Measurements from ENCODE around the gene FAM131C.
"Not testable (repeated sequence)": the region's sequence is repeated elsewhere in the genome, so short reads cannot be mapped to it uniquely, and the experiment has no call there.

The FAM131C gene

GRCh38 chr1:16061266-16061665 lies 12.2 kb downstream of the FAM131C start:
- no peak overlapping the region for H2BK15ac ChIP-seq (ENCODE audit: low read depth, poor library complexity, severe bottlenecking)
- H3K79me1 ChIP-seq (replicated peaks; ENCODE audit: low read length, poor library complexity, severe bottlenecking) = no peaks in the 10 kb centered on the region
- H3K14ac ChIP-seq (ENCODE audit: low read length in 2 of 2) = no peak overlapping the region
- H4K8ac ChIP-seq (ENCODE audit: low read length) = no peak overlapping the region
- H3K18ac ChIP-seq (ENCODE audit: low read depth in 1 of 2, low read length in 2 of 2) = no peak overlapping the region
- no peak overlapping the region for H3K4me2 ChIP-seq (ENCODE audit: low read length, poor library complexity, severe bottlenecking)
- no peak overlapping the region for H2AFZ ChIP-seq (ENCODE audit: low read depth, low read length)
- WGBS = 88% methylated on average over 3 of the region's 3 CpGs
- H2AK5ac ChIP-seq (ENCODE audit: low read length, severe bottlenecking) = no peak overlapping the region
- H2BK5ac ChIP-seq (ENCODE audit: low read depth, low read length, poor library complexity, severe bottlenecking) = no peak overlapping the region
- no peak for DNase-seq
- peaks cover 1% of the 10 kb centered on the region for H3K4me1 ChIP-seq (ENCODE audit: control insufficient read depth, insufficient read depth, low read depth, low read length)
- H3K9ac ChIP-seq (ENCODE audit: low read length) = no peak overlapping the region
- H3K4ac ChIP-seq (ENCODE audit: low read depth in 1 of 2, low read length in 2 of 2) = no peak overlapping the region
- peaks cover 19 to 47% of the 10 kb centered on the region in 2 experiments for H3K27me3 ChIP-seq (ENCODE audit: control insufficient read depth in 1 of 2, insufficient read depth in 1 of 2, low read length in 2 of 2)
- H2BK120ac ChIP-seq (ENCODE audit: low read depth, low read length) = no peak overlapping the region
- H3K27ac ChIP-seq (ENCODE audit: low read length, poor library complexity, severe bottlenecking) = no peak overlapping the region
- no peak overlapping the region for H4K91ac ChIP-seq (ENCODE audit: low read length)
- H3K9me3 ChIP-seq (ENCODE audit: control insufficient read depth, low read length) = no peaks in the 10 kb centered on the region
- no peak overlapping the region for H3K23ac ChIP-seq (ENCODE audit: low read length in 2 of 2)
- H3K36me3 ChIP-seq (ENCODE audit: control insufficient read depth in 1 of 2, insufficient read depth in 2 of 2, low read depth in 1 of 2, low read length in 2 of 2) = no peaks in the 10 kb centered on the region
- H2BK12ac ChIP-seq (ENCODE audit: low read length in 2 of 2) = no peak overlapping the region
- no peak overlapping the region for H3K4me3 ChIP-seq (ENCODE audit: insufficient read depth in 1 of 2, low read depth in 1 of 2, low read length in 2 of 2)

- H3K9ac ChIP-seq (ENCODE audit: low read length); H3K27ac ChIP-seq (ENCODE audit: low read length, poor library complexity, severe bottlenecking); H3K4me1 ChIP-seq (ENCODE audit: control insufficient read depth, insufficient read depth, low read depth, low read length); H2BK15ac ChIP-seq (ENCODE audit: low read depth, poor library complexity, severe bottlenecking); H3K79me1 ChIP-seq (replicated peaks; ENCODE audit: low read length, poor library complexity, severe bottlenecking); H3K23ac ChIP-seq (ENCODE audit: low read length in 2 of 2); H3K9me3 ChIP-seq (ENCODE audit: control insufficient read depth, low read length); H2BK120ac ChIP-seq (ENCODE audit: low read depth, low read length); H3K4me3 ChIP-seq (ENCODE audit: insufficient read depth in 1 of 2, low read depth in 1 of 2, low read length in 2 of 2); H3K36me3 ChIP-seq (ENCODE audit: control insufficient read depth in 1 of 2, insufficient read depth in 2 of 2, low read depth in 1 of 2, low read length in 2 of 2); H4K91ac ChIP-seq (ENCODE audit: low read length); DNase-seq; H2AFZ ChIP-seq (ENCODE audit: low read depth, low read length); H2BK12ac ChIP-seq (ENCODE audit: low read length in 2 of 2); H3K4me2 ChIP-seq (ENCODE audit: low read length, poor library complexity, severe bottlenecking); H3K14ac ChIP-seq (ENCODE audit: low read length in 2 of 2); H2AK5ac ChIP-seq (ENCODE audit: low read length, severe bottlenecking); H4K8ac ChIP-seq (ENCODE audit: low read length); H3K4ac ChIP-seq (ENCODE audit: low read depth in 1 of 2, low read length in 2 of 2); H3K18ac ChIP-seq (ENCODE audit: low read depth in 1 of 2, low read length in 2 of 2); H2BK5ac ChIP-seq (ENCODE audit: low read depth, low read length, poor library complexity, severe bottlenecking): not testable (repeated sequence)
- H3K27me3 ChIP-seq (ENCODE audit: control insufficient read depth in 1 of 2, insufficient read depth in 1 of 2, low read length in 2 of 2) = peaks cover 3 to 23% of the 10 kb centered on the region in 2 experiments
- 80% methylated on average over 14 of the region's 20 CpGs for WGBS
Measured at GRCh38 chr1:16058394-16059120, 14.9 kb downstream of the FAM131C start.

GRCh38 chr1:16057314-16057915 lies 16.0 kb downstream of the FAM131C start:
- not testable (repeated sequence) for H2AK5ac ChIP-seq (ENCODE audit: low read length, severe bottlenecking); H3K14ac ChIP-seq (ENCODE audit: low read length in 2 of 2); H3K36me3 ChIP-seq (ENCODE audit: control insufficient read depth in 1 of 2, insufficient read depth in 2 of 2, low read depth in 1 of 2, low read length in 2 of 2); H3K4ac ChIP-seq (ENCODE audit: low read depth in 1 of 2, low read length in 2 of 2); H3K23ac ChIP-seq (ENCODE audit: low read length in 2 of 2); H4K8ac ChIP-seq (ENCODE audit: low read length); H2AFZ ChIP-seq (ENCODE audit: low read depth, low read length); H3K4me3 ChIP-seq (ENCODE audit: insufficient read depth in 1 of 2, low read depth in 1 of 2, low read length in 2 of 2); H4K91ac ChIP-seq (ENCODE audit: low read length); H3K9ac ChIP-seq (ENCODE audit: low read length); H2BK5ac ChIP-seq (ENCODE audit: low read depth, low read length, poor library complexity, severe bottlenecking); DNase-seq; H3K18ac ChIP-seq (ENCODE audit: low read depth in 1 of 2, low read length in 2 of 2); H3K4me1 ChIP-seq (ENCODE audit: control insufficient read depth, insufficient read depth, low read depth, low read length); H3K9me3 ChIP-seq (ENCODE audit: control insufficient read depth, low read length); H2BK12ac ChIP-seq (ENCODE audit: low read length in 2 of 2); H2BK15ac ChIP-seq (ENCODE audit: low read depth, poor library complexity, severe bottlenecking); H3K79me1 ChIP-seq (replicated peaks; ENCODE audit: low read length, poor library complexity, severe bottlenecking); H3K4me2 ChIP-seq (ENCODE audit: low read length, poor library complexity, severe bottlenecking); H2BK120ac ChIP-seq (ENCODE audit: low read depth, low read length); H3K27ac ChIP-seq (ENCODE audit: low read length, poor library complexity, severe bottlenecking)
- WGBS = 69% methylated on average over 6 of the region's 7 CpGs
- peaks cover 3 to 21% of the 10 kb centered on the region in 2 experiments for H3K27me3 ChIP-seq (ENCODE audit: control insufficient read depth in 1 of 2, insufficient read depth in 1 of 2, low read length in 2 of 2)

GRCh38 chr1:16056521-16056912 lies 16.9 kb downstream of the FAM131C start:
- H3K4me3 ChIP-seq (ENCODE audit: insufficient read depth in 1 of 2, low read depth in 1 of 2, low read length in 2 of 2); H2BK12ac ChIP-seq (ENCODE audit: low read length in 2 of 2); DNase-seq; H3K79me1 ChIP-seq (replicated peaks; ENCODE audit: low read length, poor library complexity, severe bottlenecking); H3K23ac ChIP-seq (ENCODE audit: low read length in 2 of 2); H2BK120ac ChIP-seq (ENCODE audit: low read depth, low read length); H3K4me2 ChIP-seq (ENCODE audit: low read length, poor library complexity, severe bottlenecking); H3K4ac ChIP-seq (ENCODE audit: low read depth in 1 of 2, low read length in 2 of 2); H3K18ac ChIP-seq (ENCODE audit: low read depth in 1 of 2, low read length in 2 of 2); H3K4me1 ChIP-seq (ENCODE audit: control insufficient read depth, insufficient read depth, low read depth, low read length); H2AFZ ChIP-seq (ENCODE audit: low read depth, low read length); H4K8ac ChIP-seq (ENCODE audit: low read length); H3K36me3 ChIP-seq (ENCODE audit: control insufficient read depth in 1 of 2, insufficient read depth in 2 of 2, low read depth in 1 of 2, low read length in 2 of 2); H2BK15ac ChIP-seq (ENCODE audit: low read depth, poor library complexity, severe bottlenecking); H2AK5ac ChIP-seq (ENCODE audit: low read length, severe bottlenecking); H2BK5ac ChIP-seq (ENCODE audit: low read depth, low read length, poor library complexity, severe bottlenecking); H3K9ac ChIP-seq (ENCODE audit: low read length); H3K9me3 ChIP-seq (ENCODE audit: control insufficient read depth, low read length); H3K27ac ChIP-seq (ENCODE audit: low read length, poor library complexity, severe bottlenecking); H4K91ac ChIP-seq (ENCODE audit: low read length); H3K14ac ChIP-seq (ENCODE audit: low read length in 2 of 2): not testable (repeated sequence)
- H3K27me3 ChIP-seq (ENCODE audit: control insufficient read depth in 1 of 2, insufficient read depth in 1 of 2, low read length in 2 of 2) = peaks cover 3 to 22% of the 10 kb centered on the region in 2 experiments
- 85% methylated on average over 3 of the region's 4 CpGs for WGBS
